GM18502 (cell line): ENCODE results near the gene WDR72.
"Not testable (repeated sequence)": the region's sequence is repeated elsewhere in the genome, so short reads cannot be mapped to it uniquely, and the experiment has no call there.

Experiments used
- ATAC-seq: cut with Tn5 transposase; IDR thresholded peaks from one replicate; pipeline ENCODE4 v1.9.1; 2021; ENCODE audit warnings: mild to moderate bottlenecking; ENCODE audit not compliant: unreplicated experiment, poor library complexity

The WDR72 gene

GRCh38 chr15:53759411-53759931, at the start of gene WDR72:
TSS of gene WDR72 (minus strand) at chr15:53759663. CDS start at chr15:53733149, 26,514 bp downstream.
- ATAC-seq: no peak

- ATAC-seq: peak; percentile 56
Observed at GRCh38 chr15:53808058-53808706, 48.7 kb upstream of the WDR72 start.

- ATAC-seq: no peak
Observed at GRCh38 chr15:53807501-53807900, 48.0 kb upstream of the WDR72 start.

GRCh38 chr15:53802672-53803071, 43.2 kb upstream of the WDR72 start:
- no peak for ATAC-seq

- ATAC-seq: no peak
Observed at GRCh38 chr15:53791581-53791980, 32.1 kb upstream of the WDR72 start.

GRCh38 chr15:53789654-53790375, 30.4 kb upstream of the WDR72 start:
- no peak for ATAC-seq

- ATAC-seq: no peak
Observed at GRCh38 chr15:53786401-53786800, 26.9 kb upstream of the WDR72 start.

GRCh38 chr15:53785241-53785640, 25.8 kb upstream of the WDR72 start:
- ATAC-seq: not testable (repeated sequence)

GRCh38 chr15:53762916-53763315, 3.5 kb upstream of the WDR72 start:
- no peak for ATAC-seq

GRCh38 chr15:53758412-53758811, 1.1 kb downstream of the WDR72 start:
- no peak for ATAC-seq

- no peak for ATAC-seq
Observed at GRCh38 chr15:53757906-53758305, 1.6 kb downstream of the WDR72 start.

- no peak for ATAC-seq
Observed at GRCh38 chr15:53753813-53754212, 5.7 kb downstream of the WDR72 start.

GRCh38 chr15:53752406-53752805, 7.1 kb downstream of the WDR72 start:
- no peak for ATAC-seq

- no peak for ATAC-seq
Observed at GRCh38 chr15:53747501-53748068, 11.9 kb downstream of the WDR72 start.

GRCh38 chr15:53746101-53746500, 13.4 kb downstream of the WDR72 start:
- ATAC-seq: no peak

GRCh38 chr15:53739651-53740050, 19.8 kb downstream of the WDR72 start:
- no peak for ATAC-seq

GRCh38 chr15:53739187-53739586, 20.3 kb downstream of the WDR72 start:
- ATAC-seq: no peak

GRCh38 chr15:53721334-53722087, 38.0 kb downstream of the WDR72 start:
- no peak for ATAC-seq

- ATAC-seq: no peak
Observed at GRCh38 chr15:53716909-53717876, 42.3 kb downstream of the WDR72 start.

GRCh38 chr15:53713218-53713617, 46.2 kb downstream of the WDR72 start:
- no peak for ATAC-seq
